Lower leg skin (tissue), 3 donors: Measurements from ENCODE around the gene LRRC49.

ENCODE experiments used
- CTCF ChIP-seq, 3 donors: fragments of 450-650 bp; IDR thresholded peaks; one replicate each; pipeline ENCODE4 v1.5.1; 2016; ENCODE audit warnings: antibody characterized with exemption in 3 of 3, mild to moderate bottlenecking in 3 of 3, moderate library complexity in 2 of 3
- POLR2A ChIP-seq, 2 donors: fragments of 450-650 bp; IDR thresholded peaks; one replicate each; pipeline ENCODE4 v1.6.1; 2016 to 2017; ENCODE audit warnings: antibody characterized with exemption in 2 of 2, mild to moderate bottlenecking in 1 of 2, moderate library complexity in 1 of 2

DNA sequence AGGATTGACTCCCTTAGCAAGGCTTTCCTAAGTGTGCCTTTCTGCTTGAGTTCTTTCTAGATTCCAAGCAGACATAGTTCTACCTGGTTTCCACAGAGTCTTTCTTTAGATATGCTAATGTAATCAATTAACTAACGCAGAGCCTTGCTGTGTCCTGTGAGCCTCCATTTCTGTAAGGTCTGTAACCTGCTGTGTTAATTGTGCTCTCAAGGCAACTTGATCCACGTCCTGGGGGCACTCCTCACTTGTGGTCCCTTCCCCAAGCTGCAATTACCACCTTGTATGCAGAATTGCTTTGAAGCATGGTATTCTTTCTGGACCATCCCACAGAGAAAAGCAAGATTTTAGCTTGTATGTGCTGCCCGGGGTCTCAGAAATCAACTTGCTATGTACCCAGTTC lies 193.2 kb downstream of the LRRC49 start:
- TF ChIP-seq CTCF (IDR thresholded peaks at IDR 0.05), result no peak
- no peak for TF ChIP-seq POLR2A (IDR thresholded peaks at IDR 0.05)
